ENCODE results near the gene CIRBP.

DNA sequence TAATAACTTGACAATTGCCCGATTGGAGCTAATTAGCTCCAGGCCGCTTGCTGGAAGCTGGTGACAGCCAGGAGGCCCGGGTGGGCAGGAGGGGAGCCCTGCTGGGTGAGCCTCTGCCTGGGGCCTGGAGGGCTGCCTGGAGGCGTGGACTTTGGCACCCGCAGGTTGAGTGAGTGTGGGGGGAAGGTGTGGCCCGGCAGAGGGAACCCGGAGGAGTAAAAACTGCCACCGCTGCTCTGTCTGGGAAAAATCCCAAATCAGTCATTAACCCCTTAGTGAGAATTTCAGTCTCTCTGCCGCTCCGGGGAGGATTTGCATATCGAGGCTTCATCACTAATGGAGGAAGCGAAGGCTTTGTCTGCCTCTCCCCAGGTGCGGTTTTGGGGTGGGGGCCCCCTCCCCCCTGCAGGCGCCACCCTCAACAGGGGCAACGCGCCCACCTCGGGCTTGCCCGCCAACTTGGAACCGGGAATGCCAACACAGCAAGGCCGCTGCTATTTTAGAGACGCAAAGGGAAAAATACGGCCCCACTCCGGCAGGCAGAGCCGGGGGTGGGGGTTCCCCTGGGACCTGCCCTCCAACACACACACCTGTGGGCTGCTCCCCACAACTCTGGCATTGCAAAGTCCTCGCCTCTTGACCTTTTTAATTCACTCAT is 22.8 kb downstream of the CIRBP start:
- TF ChIP-seq, protein P1, sequence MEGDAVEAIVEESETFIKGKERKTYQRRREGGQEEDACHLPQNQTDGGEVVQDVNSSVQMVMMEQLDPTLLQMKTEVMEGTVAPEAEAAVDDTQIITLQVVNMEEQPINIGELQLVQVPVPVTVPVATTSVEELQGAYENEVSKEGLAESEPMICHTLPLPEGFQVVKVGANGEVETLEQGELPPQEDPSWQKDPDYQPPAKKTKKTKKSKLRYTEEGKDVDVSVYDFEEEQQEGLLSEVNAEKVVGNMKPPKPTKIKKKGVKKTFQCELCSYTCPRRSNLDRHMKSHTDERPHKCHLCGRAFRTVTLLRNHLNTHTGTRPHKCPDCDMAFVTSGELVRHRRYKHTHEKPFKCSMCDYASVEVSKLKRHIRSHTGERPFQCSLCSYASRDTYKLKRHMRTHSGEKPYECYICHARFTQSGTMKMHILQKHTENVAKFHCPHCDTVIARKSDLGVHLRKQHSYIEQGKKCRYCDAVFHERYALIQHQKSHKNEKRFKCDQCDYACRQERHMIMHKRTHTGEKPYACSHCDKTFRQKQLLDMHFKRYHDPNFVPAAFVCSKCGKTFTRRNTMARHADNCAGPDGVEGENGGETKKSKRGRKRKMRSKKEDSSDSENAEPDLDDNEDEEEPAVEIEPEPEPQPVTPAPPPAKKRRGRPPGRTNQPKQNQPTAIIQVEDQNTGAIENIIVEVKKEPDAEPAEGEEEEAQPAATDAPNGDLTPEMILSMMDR (IDR thresholded peaks at IDR 0.05) = no peak
- TF ChIP-seq POLR2A (IDR thresholded peaks at IDR 0.05) = no peak
